ENCODE data around the gene ILKAP.

DNA sequence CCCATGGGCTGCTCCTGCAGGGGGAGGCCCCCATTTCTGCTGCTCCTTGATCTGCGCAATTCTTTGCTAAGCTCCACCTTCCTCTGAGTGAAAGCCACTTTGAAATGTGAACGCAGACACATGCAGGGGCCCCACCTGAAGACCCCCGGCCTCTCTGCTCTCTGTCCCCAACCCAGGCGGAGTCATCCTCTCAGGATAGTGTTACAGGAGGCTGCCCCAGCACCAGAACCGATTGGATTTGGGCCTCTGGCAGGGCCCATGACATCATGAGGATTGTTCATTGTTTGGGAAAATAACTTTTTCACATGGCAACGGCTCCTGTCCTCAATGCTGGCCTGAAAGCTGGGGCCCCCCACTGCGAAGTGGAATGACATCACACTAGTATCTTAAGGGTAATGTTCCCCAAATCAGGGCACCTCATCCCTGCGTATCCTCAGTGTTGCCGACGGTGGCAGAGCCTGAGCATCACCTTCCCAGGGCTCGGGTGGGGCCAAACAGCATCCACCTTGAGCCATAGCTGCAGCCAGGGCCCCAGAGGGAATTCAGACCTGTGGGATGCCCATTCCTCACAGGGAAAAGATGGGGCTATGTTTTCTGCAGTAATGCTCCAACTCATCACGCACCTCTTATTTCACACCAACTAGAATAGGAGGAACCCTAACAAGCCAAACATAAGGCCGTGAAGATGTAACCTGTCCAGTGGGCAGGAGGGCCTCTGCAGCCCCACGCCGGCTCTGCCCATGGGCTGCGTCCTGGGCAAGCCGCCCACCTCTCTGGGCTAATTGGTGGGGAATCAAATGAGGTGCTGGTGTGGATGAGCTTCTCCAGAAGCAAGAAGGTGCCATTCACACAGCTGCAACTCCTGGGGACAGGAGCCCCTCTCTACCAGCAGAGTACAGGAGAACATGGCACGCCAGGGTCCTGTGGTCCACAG, 47.5 kb downstream of the ILKAP start:
- TF ChIP-seq, protein P1, sequence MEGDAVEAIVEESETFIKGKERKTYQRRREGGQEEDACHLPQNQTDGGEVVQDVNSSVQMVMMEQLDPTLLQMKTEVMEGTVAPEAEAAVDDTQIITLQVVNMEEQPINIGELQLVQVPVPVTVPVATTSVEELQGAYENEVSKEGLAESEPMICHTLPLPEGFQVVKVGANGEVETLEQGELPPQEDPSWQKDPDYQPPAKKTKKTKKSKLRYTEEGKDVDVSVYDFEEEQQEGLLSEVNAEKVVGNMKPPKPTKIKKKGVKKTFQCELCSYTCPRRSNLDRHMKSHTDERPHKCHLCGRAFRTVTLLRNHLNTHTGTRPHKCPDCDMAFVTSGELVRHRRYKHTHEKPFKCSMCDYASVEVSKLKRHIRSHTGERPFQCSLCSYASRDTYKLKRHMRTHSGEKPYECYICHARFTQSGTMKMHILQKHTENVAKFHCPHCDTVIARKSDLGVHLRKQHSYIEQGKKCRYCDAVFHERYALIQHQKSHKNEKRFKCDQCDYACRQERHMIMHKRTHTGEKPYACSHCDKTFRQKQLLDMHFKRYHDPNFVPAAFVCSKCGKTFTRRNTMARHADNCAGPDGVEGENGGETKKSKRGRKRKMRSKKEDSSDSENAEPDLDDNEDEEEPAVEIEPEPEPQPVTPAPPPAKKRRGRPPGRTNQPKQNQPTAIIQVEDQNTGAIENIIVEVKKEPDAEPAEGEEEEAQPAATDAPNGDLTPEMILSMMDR (IDR thresholded peaks at IDR 0.05): no peak
- TF ChIP-seq TCF7L2 (IDR thresholded peaks at IDR 0.05; ENCODE audit: low read depth, low read length): no peak
- TF ChIP-seq, protein P2, sequence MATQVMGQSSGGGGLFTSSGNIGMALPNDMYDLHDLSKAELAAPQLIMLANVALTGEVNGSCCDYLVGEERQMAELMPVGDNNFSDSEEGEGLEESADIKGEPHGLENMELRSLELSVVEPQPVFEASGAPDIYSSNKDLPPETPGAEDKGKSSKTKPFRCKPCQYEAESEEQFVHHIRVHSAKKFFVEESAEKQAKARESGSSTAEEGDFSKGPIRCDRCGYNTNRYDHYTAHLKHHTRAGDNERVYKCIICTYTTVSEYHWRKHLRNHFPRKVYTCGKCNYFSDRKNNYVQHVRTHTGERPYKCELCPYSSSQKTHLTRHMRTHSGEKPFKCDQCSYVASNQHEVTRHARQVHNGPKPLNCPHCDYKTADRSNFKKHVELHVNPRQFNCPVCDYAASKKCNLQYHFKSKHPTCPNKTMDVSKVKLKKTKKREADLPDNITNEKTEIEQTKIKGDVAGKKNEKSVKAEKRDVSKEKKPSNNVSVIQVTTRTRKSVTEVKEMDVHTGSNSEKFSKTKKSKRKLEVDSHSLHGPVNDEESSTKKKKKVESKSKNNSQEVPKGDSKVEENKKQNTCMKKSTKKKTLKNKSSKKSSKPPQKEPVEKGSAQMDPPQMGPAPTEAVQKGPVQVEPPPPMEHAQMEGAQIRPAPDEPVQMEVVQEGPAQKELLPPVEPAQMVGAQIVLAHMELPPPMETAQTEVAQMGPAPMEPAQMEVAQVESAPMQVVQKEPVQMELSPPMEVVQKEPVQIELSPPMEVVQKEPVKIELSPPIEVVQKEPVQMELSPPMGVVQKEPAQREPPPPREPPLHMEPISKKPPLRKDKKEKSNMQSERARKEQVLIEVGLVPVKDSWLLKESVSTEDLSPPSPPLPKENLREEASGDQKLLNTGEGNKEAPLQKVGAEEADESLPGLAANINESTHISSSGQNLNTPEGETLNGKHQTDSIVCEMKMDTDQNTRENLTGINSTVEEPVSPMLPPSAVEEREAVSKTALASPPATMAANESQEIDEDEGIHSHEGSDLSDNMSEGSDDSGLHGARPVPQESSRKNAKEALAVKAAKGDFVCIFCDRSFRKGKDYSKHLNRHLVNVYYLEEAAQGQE (IDR thresholded peaks at IDR 0.05; ENCODE audit: insufficient read depth in 1 of 2, low read depth in 2 of 2, low read length in 1 of 2): no peak
- no peak for TF ChIP-seq SIN3A (IDR thresholded peaks at IDR 0.05; ENCODE audit: borderline replicate concordance, insufficient read depth, low read depth, low read length)
- TF ChIP-seq POLR2AphosphoS5 (IDR thresholded peaks at IDR 0.05; ENCODE audit: low read depth, low read length): no peak

Measured in Panc1 (cell line).